ENCODE results near the gene LETM1. TPM values are rescaled to one million over a fixed set of nuclear protein-coding genes. Genes with fewer than 3 reads are reported as not detected.

The LETM1 gene
- total RNA-seq, 1 experiment from 2014 or later = 18.6 TPM

- H3K27me3 ChIP-seq (replicated peaks) = no peaks in the 10 kb centered on the region
- no peak for DNase-seq (ENCODE audit: low read depth in 1 of 2, low spot score in 2 of 2)
- H3K9me3 ChIP-seq (replicated peaks) = peaks cover 3% of the 10 kb centered on the region; the same call in 1 of the 2 replicates
- peaks cover 6% of the 10 kb centered on the region; the same call in 1 of the 2 replicates for H3K36me3 ChIP-seq
- peaks cover 26% of the 10 kb centered on the region for H3K4me1 ChIP-seq (replicated peaks)
- peak overlapping the region; percentile 100; the same call in 1 of the 2 replicates for H3K27ac ChIP-seq
- H3K4me3 ChIP-seq = peak overlapping the region; percentile 78
Observed at GRCh38 chr4:1869530-1870327, 13.8 kb upstream of the LETM1 start.

GRCh38 chr4:1868912-1869311 lies 13.0 kb upstream of the LETM1 start:
- no peak overlapping the region for H3K27ac ChIP-seq
- H3K9me3 ChIP-seq (replicated peaks) = peaks cover 3% of the 10 kb centered on the region; the same call in 1 of the 2 replicates
- no peak for DNase-seq (ENCODE audit: low read depth in 1 of 2, low spot score in 2 of 2)
- H3K27me3 ChIP-seq (replicated peaks) = no peaks in the 10 kb centered on the region
- peaks cover 6% of the 10 kb centered on the region; the same call in 1 of the 2 replicates for H3K36me3 ChIP-seq
- no peak overlapping the region for H3K4me3 ChIP-seq
- peaks cover 26% of the 10 kb centered on the region for H3K4me1 ChIP-seq (replicated peaks)

DNA sequence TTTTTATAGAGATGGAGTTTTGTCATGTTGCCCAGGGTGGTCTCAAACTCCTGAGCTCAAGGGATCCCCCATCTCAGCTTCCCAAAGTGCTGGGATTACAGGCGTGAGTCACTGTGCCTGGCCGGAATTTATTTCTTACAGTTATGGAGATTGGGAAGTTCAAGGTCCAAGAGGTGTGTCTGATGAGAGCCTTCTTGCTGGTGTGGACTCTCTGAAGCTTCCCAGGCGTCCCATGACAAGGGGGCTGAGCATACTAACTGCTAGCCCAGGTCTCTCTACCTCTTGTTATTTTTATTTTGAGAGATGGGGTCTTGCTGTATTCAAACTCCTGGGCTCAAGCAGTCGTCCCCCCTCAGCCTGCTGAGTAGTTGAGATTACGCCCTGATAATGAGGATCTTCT lies 12.3 kb upstream of the LETM1 start:
- Histone ChIP-seq H3K36me3 (peaks cover 6% of the 10 kb centered on the region; the same call in 1 of the 2 replicates), H3K4me3 (no peak overlapping the region), H3K27me3 (replicated peaks) (no peaks in the 10 kb centered on the region), H3K27ac (no peak overlapping the region), H3K9me3 (replicated peaks) (peaks cover 3% of the 10 kb centered on the region; the same call in 1 of the 2 replicates), H3K4me1 (replicated peaks) (peaks cover 20% of the 10 kb centered on the region)
- no peak for DNase-seq (ENCODE audit: low read depth in 1 of 2, low spot score in 2 of 2)

GRCh38 chr4:1866189-1866661 lies 10.3 kb upstream of the LETM1 start:
- Histone ChIP-seq H3K27ac (no peak overlapping the region), H3K4me3 (no peak overlapping the region), H3K27me3 (replicated peaks) (no peaks in the 10 kb centered on the region), H3K4me1 (replicated peaks) (peaks cover 10% of the 10 kb centered on the region), H3K9me3 (replicated peaks) (peaks cover 3% of the 10 kb centered on the region; the same call in 1 of the 2 replicates), H3K36me3 (no peaks in the 10 kb centered on the region)
- DNase-seq (ENCODE audit: low read depth in 1 of 2, low spot score in 2 of 2) = no peak

- no peak for DNase-seq (ENCODE audit: low read depth in 1 of 2, low spot score in 2 of 2)
- Histone ChIP-seq H3K36me3 (no peaks in the 10 kb centered on the region), H3K4me3 (no peak overlapping the region), H3K27me3 (replicated peaks) (no peaks in the 10 kb centered on the region), H3K9me3 (replicated peaks) (no peaks in the 10 kb centered on the region), H3K27ac (no peak overlapping the region), H3K4me1 (replicated peaks) (no peaks in the 10 kb centered on the region)
Observed at GRCh38 chr4:1864076-1865008, 8.4 kb upstream of the LETM1 start.

- Histone ChIP-seq H3K27ac (no peak overlapping the region), H3K4me1 (replicated peaks) (no peaks in the 10 kb centered on the region), H3K4me3 (no peak overlapping the region), H3K36me3 (no peaks in the 10 kb centered on the region), H3K27me3 (replicated peaks) (no peaks in the 10 kb centered on the region), H3K9me3 (replicated peaks) (no peaks in the 10 kb centered on the region)
- no peak for DNase-seq (ENCODE audit: low read depth in 1 of 2, low spot score in 2 of 2)
Observed at GRCh38 chr4:1863297-1864033, 7.5 kb upstream of the LETM1 start.

- no peaks in the 10 kb centered on the region for H3K4me1 ChIP-seq (replicated peaks)
- no peaks in the 10 kb centered on the region for H3K9me3 ChIP-seq (replicated peaks)
- no peak overlapping the region for H3K27ac ChIP-seq
- H3K27me3 ChIP-seq (replicated peaks) = no peaks in the 10 kb centered on the region
- no peak for DNase-seq (ENCODE audit: low read depth in 1 of 2, low spot score in 2 of 2)
- no peaks in the 10 kb centered on the region for H3K36me3 ChIP-seq
- H3K4me3 ChIP-seq = no peak overlapping the region
Observed at GRCh38 chr4:1862961-1863296, 7.0 kb upstream of the LETM1 start.

DNA sequence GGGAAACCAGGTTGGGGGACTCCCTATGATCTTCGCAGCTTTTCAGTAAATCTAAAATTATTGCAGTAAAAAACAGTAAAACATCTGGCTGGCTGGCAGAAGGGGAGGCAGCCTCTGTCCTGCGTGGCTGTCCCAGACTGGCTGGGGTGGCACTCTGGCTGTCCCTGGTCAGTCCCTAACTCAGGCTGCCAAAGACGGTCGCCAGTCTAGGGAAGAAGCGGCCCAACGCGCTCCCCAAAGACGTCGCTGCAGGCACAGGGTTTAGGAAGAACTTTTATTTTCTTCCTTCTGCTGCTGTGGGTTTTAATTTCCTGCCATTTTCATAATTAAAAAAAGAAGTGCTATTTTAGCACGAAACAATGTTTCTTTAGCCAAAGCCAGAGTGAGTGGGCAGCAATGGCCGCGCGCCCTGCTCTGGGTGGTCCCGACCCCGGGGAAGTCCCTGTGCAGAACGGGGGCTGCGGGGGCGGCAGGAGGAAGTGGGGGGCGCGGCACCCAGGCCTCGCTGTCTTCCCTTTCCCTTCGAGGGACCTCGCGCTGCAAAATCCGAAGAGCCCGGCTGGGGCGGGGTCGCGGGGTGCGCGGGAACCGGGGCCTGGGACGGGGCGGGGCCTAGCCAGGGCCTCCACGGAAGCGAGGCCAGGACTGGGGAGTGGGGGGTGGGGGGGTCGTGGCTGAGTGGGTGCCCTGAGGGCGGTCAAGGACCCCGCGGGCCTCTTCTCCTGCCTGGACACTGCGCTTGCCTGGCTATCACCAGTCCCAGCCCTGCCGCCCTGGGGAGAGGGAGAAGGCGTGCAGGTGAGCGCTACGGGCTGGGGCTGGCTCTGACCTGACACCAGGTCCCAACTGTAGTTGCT lies 6.3 kb upstream of the LETM1 start:
- Histone ChIP-seq H3K4me1 (replicated peaks) (peaks cover 2% of the 10 kb centered on the region), H3K27ac (no peak overlapping the region), H3K27me3 (replicated peaks) (no peaks in the 10 kb centered on the region), H3K36me3 (no peaks in the 10 kb centered on the region), H3K4me3 (no peak overlapping the region), H3K9me3 (replicated peaks) (no peaks in the 10 kb centered on the region)
- DNase-seq (ENCODE audit: low read depth in 1 of 2, low spot score in 2 of 2) = no peak

DNA sequence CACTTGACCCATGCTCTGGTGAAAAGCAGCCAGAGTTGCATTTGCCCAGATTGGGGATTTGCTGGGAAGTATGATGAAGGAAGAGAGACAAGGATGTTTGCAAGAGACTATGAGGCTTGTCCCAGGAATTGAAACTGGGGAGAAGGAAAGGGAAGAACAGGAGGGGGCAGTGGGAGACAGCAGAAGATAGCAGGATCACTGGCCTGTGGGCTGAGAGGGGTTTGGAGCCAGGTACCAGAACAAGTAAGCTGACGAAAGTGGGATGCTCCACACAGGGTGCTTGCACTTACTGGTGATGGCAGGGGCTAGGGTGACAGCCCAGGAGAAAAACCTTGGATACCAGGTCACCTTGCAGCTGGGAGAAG lies 3.4 kb upstream of the LETM1 start:
- DNase-seq (ENCODE audit: low read depth in 1 of 2, low spot score in 2 of 2) = no peak
- H3K9me3 ChIP-seq (replicated peaks) = no peaks in the 10 kb centered on the region
- H3K4me1 ChIP-seq (replicated peaks) = peaks cover 8% of the 10 kb centered on the region
- H3K27ac ChIP-seq = no peak overlapping the region
- H3K36me3 ChIP-seq = peaks cover 11% of the 10 kb centered on the region; the same call in 1 of the 2 replicates
- H3K27me3 ChIP-seq (replicated peaks) = no peaks in the 10 kb centered on the region
- no peak overlapping the region for H3K4me3 ChIP-seq

DNA sequence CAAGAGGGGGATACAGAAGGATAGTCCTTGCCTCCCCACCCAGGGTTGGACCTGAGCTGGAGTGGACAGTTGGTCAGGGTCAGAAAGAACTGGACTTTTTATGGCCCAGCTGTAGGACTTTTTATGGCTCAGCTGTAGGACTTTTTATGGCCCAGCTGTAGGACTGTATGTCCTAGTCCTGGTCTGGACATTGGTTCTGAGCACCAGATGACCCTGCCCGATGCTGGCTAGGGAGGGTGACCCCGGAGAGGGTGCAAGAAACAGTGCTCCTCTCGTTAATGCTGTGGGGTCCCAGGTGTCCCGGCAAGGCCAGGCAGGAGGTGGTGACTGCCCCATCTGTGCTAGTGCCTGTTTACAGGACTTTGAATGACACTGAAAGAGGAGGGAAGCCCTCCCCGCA lies 2.0 kb upstream of the LETM1 start:
- no peak for DNase-seq (ENCODE audit: low read depth in 1 of 2, low spot score in 2 of 2)
- no peaks in the 10 kb centered on the region for H3K27me3 ChIP-seq (replicated peaks)
- no peak overlapping the region for H3K27ac ChIP-seq
- H3K36me3 ChIP-seq = peaks cover 11% of the 10 kb centered on the region; the same call in 1 of the 2 replicates
- no peaks in the 10 kb centered on the region for H3K9me3 ChIP-seq (replicated peaks)
- no peak overlapping the region for H3K4me3 ChIP-seq
- peaks cover 8% of the 10 kb centered on the region for H3K4me1 ChIP-seq (replicated peaks)

DNA sequence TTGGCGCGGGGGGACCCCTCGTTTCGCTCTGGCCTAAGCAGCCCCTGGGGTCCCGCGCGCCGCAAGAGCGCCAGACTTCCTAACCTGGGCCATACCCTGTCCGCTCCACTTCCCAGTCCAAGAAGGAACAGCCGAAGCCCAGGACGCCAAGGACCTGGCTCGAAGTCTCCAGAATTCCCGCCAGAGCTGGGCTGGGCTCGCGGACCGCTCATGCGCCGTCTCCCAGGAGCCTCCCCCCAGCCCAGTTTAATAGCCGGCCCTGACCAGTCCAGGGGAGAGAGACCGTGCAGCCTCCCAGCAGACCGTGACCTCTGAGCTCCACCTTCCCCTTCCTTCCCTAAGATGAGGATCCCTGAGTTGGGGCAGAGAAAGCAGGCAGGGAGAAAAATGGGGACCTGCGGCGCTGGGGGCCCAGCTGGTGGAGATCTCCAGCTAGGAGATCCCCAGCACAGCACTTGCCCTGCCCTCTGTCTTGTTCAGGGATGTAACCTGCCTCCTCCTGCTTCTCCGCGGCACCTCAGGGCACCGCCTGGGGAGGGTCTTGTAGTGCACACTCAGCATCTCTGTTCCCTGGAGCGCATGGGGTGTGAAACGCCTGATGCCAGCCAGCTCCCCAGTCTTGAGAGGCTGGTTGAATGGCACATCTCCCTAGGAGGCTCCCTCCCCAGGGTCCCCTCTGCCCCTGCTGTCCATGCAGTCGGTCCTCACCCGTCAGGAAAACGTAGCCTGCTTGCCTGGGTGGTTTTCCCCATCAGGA lies 1.2 kb upstream of the LETM1 start:
- H3K4me3 ChIP-seq = peak overlapping the region; percentile 95
- no peak overlapping the region for H3K27ac ChIP-seq
- H3K4me1 ChIP-seq (replicated peaks) = peaks cover 8% of the 10 kb centered on the region
- no peak for DNase-seq (ENCODE audit: low read depth in 1 of 2, low spot score in 2 of 2)
- peaks cover 11% of the 10 kb centered on the region; the same call in 1 of the 2 replicates for H3K36me3 ChIP-seq
- H3K27me3 ChIP-seq (replicated peaks) = no peaks in the 10 kb centered on the region
- H3K9me3 ChIP-seq (replicated peaks) = no peaks in the 10 kb centered on the region

Measured in SJSA1 (cell line).